Fibroblast of villous mesenchyme (primary cell): Measurements from ENCODE around the gene DARS1. TPM values are rescaled to one million over a fixed set of nuclear protein-coding genes. Genes with fewer than 3 reads are reported as not detected.

Experiments
- DNase-seq: peaks from one replicate; pipeline ENCODE4 v3.0.0-alpha.2; 2010; ENCODE audit warnings: low read depth
- H3K4me3 ChIP-seq: 2 replicates; pipeline ENCODE4 v1.5.1; 2011; ENCODE audit warnings: low read depth, mild to moderate bottlenecking, low read length
- total RNA-seq: library from RNA; depleted of rRNA; stranded (reverse); fragments of >200 nt; gene quantifications from 2 replicates; pipeline ENCODE4 v1.2.3, GENCODE V29; 2012
- TF ChIP-seq, protein P1 (sequence below): IDR thresholded peaks from 2 replicates; pipeline ENCODE4 v1.5.1; 2012; ENCODE audit warnings: low read depth, mild to moderate bottlenecking, low read length; ENCODE audit not compliant: insufficient read depth

DARS1 gene
- total RNA-seq, 1 donor, result 94.1 TPM

DNA sequence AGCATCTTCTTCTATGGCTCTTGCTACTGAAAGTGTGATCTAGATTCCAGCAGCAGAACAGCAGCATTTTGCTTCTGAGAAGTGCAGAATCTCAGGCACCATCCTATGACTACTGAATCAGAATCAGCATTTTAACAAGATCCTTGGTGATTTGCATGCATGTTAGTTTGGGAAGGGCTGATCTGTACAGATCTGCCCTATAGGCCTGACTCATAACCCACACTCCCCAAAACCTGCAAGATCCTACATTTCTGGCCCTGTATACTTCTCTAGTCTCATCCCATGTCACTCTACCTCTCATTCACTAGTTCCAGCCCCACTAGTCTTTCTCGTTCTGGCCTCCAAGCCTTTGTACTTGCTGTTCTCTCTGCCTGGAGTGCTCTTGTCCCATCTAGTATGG lies 15.7 kb upstream of the DARS1 start:
- TF ChIP-seq, protein P1, sequence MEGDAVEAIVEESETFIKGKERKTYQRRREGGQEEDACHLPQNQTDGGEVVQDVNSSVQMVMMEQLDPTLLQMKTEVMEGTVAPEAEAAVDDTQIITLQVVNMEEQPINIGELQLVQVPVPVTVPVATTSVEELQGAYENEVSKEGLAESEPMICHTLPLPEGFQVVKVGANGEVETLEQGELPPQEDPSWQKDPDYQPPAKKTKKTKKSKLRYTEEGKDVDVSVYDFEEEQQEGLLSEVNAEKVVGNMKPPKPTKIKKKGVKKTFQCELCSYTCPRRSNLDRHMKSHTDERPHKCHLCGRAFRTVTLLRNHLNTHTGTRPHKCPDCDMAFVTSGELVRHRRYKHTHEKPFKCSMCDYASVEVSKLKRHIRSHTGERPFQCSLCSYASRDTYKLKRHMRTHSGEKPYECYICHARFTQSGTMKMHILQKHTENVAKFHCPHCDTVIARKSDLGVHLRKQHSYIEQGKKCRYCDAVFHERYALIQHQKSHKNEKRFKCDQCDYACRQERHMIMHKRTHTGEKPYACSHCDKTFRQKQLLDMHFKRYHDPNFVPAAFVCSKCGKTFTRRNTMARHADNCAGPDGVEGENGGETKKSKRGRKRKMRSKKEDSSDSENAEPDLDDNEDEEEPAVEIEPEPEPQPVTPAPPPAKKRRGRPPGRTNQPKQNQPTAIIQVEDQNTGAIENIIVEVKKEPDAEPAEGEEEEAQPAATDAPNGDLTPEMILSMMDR, result no peak
- no peak for DNase-seq
- H3K4me3 ChIP-seq, result no peak overlapping the region

DNA sequence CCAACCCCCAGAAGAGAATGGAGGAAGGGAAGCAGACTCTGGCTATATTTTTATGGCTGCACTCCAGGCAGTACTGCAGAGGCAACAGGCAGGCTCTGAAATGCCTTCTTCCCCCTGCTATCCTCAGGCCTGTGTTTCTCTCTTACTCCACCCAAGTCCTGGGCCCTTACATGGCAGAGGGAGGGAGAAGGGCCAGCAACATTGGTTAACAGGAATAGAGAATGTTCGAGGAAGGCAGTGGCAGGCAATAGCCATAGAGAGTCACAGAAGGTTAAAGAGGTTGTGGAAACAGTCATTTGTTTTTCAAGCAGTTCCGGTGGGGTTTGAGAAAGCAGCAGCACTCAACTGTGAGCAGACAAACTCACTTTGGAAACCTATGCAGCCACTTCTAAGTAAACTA lies 15.1 kb upstream of the DARS1 start:
- DNase-seq, result no peak
- no peak overlapping the region for H3K4me3 ChIP-seq
- TF ChIP-seq, protein P1, result no peak

DNA sequence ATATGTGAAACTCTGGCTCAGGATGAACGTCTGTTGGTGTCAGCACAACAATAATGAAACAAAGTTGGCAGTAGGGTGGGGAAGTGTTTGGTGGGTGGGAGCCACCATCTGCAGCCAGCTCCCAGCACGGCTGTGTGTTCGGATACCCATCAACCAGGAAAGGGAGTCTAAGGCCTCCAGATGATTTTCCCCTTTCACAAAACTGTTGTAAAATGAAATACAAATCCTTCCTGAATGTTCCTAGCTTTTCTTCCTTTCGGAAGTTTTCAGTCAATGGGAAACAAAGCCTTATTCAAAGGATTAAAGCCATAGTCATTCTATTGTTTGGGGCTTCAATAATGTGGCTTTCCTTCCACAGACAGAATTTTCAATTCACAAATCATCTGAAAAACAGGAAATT lies 14.5 kb upstream of the DARS1 start:
- TF ChIP-seq, protein P1, result no peak
- H3K4me3 ChIP-seq, result no peak overlapping the region
- no peak for DNase-seq

DNA sequence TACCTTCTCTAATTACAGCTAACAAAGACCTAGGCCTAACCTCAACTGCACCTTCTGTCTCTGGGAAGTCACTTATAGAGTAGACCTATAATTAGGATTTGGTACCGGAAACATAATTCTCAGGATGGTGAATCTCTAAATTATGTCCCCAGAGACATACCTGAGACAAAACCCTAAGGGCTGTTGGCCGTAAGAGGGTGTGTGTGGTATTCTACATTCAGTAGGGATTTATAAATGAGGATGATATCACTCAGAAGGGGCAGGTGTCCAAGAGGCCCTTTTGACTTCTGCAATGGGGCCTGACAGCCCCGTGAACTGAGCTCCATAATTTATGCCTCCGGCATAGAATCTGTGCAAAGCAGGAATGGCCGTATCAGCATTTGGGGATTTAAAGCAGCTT lies 13.5 kb upstream of the DARS1 start:
- DNase-seq, result no peak
- TF ChIP-seq, protein P1, result no peak

DNA sequence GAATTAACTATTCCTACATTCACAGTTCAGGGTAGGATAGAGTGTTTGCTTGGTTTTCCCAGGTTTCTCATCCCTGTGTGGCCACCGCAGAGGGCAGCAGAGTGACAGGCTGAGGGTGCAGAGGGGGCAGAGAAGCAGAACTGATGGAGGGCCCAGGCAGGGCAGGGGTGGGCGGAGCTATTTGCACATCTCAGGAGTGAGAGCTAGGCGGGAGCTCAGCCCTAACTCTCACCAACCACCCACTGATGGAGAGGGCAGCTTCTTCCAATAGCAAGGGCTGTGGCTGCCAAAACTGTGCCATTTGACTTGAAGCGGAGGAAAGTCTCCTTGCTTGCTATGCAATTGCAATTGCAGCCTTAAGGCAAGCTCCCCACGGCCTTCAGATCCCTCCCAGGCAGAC lies 12.0 kb upstream of the DARS1 start:
- TF ChIP-seq, protein P1, result no peak
- no peak for DNase-seq
- H3K4me3 ChIP-seq, result no peak overlapping the region

More for the DNA sequence above, 13.5 kb upstream of the DARS1 start:
- no peak overlapping the region for H3K4me3 ChIP-seq

DNA sequence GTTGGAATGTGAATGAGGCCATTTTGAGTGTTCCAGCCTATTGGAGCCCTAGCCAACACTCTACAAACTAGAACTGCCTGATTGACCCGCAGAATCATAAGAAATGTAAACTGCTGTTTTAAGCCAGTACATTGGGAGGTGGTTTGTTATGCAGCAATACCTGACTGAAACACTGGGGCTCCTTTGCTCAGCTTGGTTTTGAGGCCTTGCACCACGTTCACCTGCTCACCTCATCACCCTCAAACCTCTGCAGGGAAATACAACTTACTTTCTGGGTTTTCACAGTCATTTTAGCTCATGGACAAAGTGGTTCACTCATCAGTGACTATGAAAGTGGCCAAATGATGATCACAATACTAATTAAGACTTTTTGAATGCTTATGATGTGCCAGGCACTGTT lies 10.9 kb upstream of the DARS1 start:
- no peak overlapping the region for H3K4me3 ChIP-seq
- no peak for DNase-seq
- TF ChIP-seq, protein P1, result no peak

DNA sequence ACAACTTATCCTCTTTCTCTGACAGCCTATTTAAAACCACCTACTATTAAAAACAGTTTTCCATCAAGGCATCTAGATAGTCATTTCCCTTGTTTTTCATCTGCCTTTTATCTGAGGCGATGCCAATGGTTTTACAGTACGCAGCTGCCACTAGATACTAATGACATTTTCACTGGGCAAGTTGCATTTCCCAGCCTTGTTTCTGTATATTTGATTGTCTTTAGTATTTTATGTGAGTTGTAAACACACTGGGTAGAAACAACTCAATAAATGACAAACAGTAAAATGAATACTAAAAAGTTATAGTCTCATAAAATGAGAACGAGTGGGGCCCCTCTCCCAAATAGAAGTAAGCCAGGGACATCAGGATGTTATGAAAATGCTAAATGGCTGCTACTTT lies 8.9 kb upstream of the DARS1 start:
- H3K4me3 ChIP-seq, result no peak overlapping the region
- DNase-seq, result no peak

More for the DNA sequence above, 8.9 kb upstream of the DARS1 start:
- TF ChIP-seq, protein P1, result no peak
